Parathyroid adenoma (tissue), 2 donors: ENCODE data around the gene FXYD1.

Source experiments
- H2AFZ ChIP-seq: fragments of 300-600 bp; sonication (generic); one replicate; pipeline ENCODE4 v1.7.0; 2017; ENCODE audit warnings: antibody characterized with exemption, mild to moderate bottlenecking
- H3K27ac ChIP-seq: fragments of 300-600 bp; sonication (generic); one replicate; pipeline ENCODE4 v1.7.0; 2017
- H3K27me3 ChIP-seq: fragments of 300-600 bp; sonication (generic); one replicate; pipeline ENCODE4 v1.7.0; 2017; ENCODE audit warnings: low read length; ENCODE audit not compliant: control insufficient read depth, insufficient read depth
- H3K36me3 ChIP-seq: fragments of 300-600 bp; sonication (generic); one replicate; pipeline ENCODE4 v1.7.0; 2017; ENCODE audit warnings: low read length; ENCODE audit not compliant: control insufficient read depth, insufficient read depth
- H3K4me1 ChIP-seq: fragments of 300-600 bp; sonication (generic); one replicate; pipeline ENCODE4 v1.7.0; 2017; ENCODE audit warnings: control low read depth
- H3K4me2 ChIP-seq: fragments of 300-600 bp; sonication (generic); one replicate; pipeline ENCODE4 v1.7.0; 2017; ENCODE audit warnings: low read length
- H3K4me3 ChIP-seq: fragments of 300-600 bp; sonication (generic); one replicate; pipeline ENCODE4 v1.7.0; 2017; ENCODE audit warnings: low read depth, low read length
- H3K79me2 ChIP-seq: fragments of 300-600 bp; sonication (generic); one replicate; pipeline ENCODE4 v1.7.0; 2017; ENCODE audit warnings: control low read depth
- H3K9ac ChIP-seq: fragments of 300-600 bp; sonication (generic); one replicate; pipeline ENCODE4 v1.7.0; 2017; ENCODE audit warnings: mild to moderate bottlenecking
- H3K9me3 ChIP-seq: fragments of 300-600 bp; sonication (generic); one replicate; pipeline ENCODE4 v1.7.0; 2017; ENCODE audit warnings: low read length; ENCODE audit not compliant: control insufficient read depth
- CTCF ChIP-seq: fragments of 300-600 bp; sonication (generic); IDR thresholded peaks from one replicate; pipeline ENCODE4 v1.7.0; 2017; ENCODE audit warnings: antibody characterized with exemption, mild to moderate bottlenecking
- donor health status: primary hyperparathyroidism.

The FXYD1 gene

DNA sequence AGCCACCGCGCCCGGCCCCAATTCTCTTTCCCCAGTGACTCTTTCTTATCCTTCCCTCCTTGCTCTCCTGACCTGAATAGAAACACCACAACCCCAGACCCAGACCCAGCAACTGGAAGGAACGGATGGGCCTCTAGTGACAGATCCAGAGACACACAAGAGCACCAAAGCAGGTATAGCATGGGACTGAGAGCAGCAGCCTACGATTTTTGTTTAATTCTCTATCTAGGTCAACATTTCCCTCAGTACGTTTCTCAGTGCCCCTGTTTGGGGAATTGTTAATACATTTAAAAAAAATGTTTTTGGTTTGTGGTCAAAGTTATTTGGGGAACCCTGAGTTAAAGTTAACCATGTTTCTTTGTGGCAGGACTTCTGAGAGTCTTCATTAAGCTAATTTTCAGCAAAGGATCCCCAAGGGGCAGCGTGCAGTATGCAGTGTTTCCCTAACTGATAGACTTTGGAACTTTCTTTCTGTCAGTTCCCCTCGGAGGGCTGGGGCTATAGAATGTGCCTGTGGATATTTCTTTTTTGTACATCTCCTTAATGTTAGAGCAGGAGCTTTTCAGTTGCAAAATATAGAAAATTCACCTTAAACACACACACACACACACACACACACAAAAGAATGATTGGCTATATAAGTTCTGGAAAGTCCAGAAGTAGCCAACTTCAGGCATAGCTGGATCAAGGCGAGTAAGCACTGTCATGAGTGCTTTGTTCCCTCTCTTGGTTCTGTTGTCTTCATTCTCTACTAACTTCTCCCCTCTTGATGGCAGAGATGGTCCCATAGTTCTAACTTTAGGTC is 22.2 kb downstream of the FXYD1 start:
- Histone ChIP-seq H2AFZ (no peak overlapping the region), H3K27ac (no peak overlapping the region), H3K79me2 (no peaks in the 10 kb centered on the region), H3K36me3 (no peaks in the 10 kb centered on the region), H3K4me2 (no peak overlapping the region), H3K4me1 (no peaks in the 10 kb centered on the region), H3K9ac (no peak overlapping the region), H3K4me3 (no peak overlapping the region), H3K27me3 (no peaks in the 10 kb centered on the region), H3K9me3 (no peaks in the 10 kb centered on the region)
- TF ChIP-seq CTCF, result no peak

GRCh38 chr19:35161434-35161743 is 22.8 kb downstream of the FXYD1 start:
- no peak for TF ChIP-seq CTCF
- Histone ChIP-seq H3K9me3 (no peaks in the 10 kb centered on the region), H3K9ac (no peak overlapping the region), H3K4me1 (no peaks in the 10 kb centered on the region), H3K79me2 (no peaks in the 10 kb centered on the region), H3K4me3 (no peak overlapping the region), H3K27me3 (no peaks in the 10 kb centered on the region), H3K4me2 (no peak overlapping the region), H3K36me3 (no peaks in the 10 kb centered on the region), H2AFZ (no peak overlapping the region), H3K27ac (no peak overlapping the region)

DNA sequence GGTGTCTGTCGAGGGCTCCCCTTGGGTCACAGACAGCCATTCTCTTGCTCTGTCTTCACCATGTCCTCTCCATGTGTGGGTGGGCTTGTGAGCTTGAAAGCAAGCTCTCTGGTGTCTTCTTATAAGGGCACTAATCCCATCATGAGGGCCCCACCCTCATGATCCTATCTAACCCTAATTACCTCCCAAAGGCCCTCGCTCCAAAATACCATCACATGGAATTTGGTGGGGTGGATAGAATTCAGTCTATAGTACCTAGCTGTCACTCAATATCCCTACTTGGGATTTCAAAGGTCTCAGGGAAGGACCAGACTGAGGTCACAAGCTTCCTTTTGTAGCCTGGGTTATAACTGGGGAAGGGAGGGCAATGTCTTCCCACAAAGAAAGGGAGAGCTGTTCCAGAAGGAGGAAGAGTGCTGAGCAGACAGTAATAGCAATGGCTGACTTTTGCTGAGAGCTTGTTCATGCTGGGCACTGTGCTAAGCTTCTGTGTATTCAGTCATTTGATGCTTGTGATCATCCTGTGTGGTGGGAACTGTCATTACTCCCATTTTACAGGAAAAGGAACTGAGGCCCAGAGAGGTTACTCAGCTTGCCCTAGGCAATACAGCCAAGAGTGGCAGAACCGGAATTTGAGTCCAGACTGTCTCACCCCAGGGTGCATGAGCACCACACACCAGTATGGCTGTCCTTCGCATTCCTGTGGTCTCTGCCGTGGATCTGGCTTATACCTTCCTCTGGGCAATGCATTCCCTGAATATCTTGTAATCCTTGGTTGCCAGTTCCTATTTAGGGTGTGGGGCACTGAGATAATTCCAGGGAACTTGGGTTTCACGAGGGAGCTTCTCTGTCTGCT is 24.1 kb downstream of the FXYD1 start:
- no peaks in the 10 kb centered on the region for H3K9me3 ChIP-seq
- no peak overlapping the region for H3K27ac ChIP-seq
- H3K4me2 ChIP-seq, result no peak overlapping the region
- H2AFZ ChIP-seq, result no peak overlapping the region
- H3K36me3 ChIP-seq, result no peaks in the 10 kb centered on the region
- H3K4me1 ChIP-seq, result no peaks in the 10 kb centered on the region
- TF ChIP-seq CTCF, result no peak
- H3K27me3 ChIP-seq, result no peaks in the 10 kb centered on the region
- no peak overlapping the region for H3K9ac ChIP-seq
- no peak overlapping the region for H3K4me3 ChIP-seq
- no peaks in the 10 kb centered on the region for H3K79me2 ChIP-seq

DNA sequence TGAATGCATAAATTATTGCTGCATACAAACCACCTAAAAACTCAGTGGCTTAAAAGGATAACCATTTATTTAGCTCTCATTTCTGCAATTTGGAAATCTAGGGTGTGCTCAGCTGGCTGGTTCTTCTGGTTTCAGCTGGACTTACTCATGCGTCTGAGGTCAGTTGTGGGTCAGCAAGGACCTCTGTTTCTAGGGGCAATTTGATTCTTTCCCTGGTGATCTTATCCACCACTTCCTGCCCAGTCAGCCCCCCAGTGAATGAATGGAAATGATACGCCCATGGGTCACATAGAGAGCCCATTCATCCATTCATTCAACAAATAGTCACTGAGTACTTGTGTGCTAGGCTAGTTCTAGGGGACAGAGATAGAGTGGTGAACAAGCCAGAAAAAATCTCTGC is 25.8 kb downstream of the FXYD1 start:
- H3K4me3 ChIP-seq, result no peak overlapping the region
- no peaks in the 10 kb centered on the region for H3K4me1 ChIP-seq
- no peak for TF ChIP-seq CTCF
- H3K9me3 ChIP-seq, result no peaks in the 10 kb centered on the region
- H3K9ac ChIP-seq, result no peak overlapping the region
- no peak overlapping the region for H3K4me2 ChIP-seq
- H3K79me2 ChIP-seq, result no peaks in the 10 kb centered on the region
- no peaks in the 10 kb centered on the region for H3K27me3 ChIP-seq
- H3K27ac ChIP-seq, result no peak overlapping the region
- H2AFZ ChIP-seq, result no peak overlapping the region
- H3K36me3 ChIP-seq, result no peaks in the 10 kb centered on the region
